GM18507 (cell line): ENCODE results near the gene TNFSF10.
"Not testable (repeated sequence)": the region's sequence is repeated elsewhere in the genome, so short reads cannot be mapped to it uniquely, and the experiment has no call there.

ENCODE experiments used
- DNase-seq: peaks from one replicate; pipeline ENCODE4 v3.0.0; 2011; ENCODE audit warnings: low read depth; ENCODE audit not compliant: insufficient read length; ENCODE audit errors: extremely low spot score
- FAIRE-seq: peaks from 2 replicates; lab custom pipeline; 2011; peaks lifted over from hg19 to GRCh38; lab: Jason Lieb, UNC

Gene TNFSF10

DNA sequence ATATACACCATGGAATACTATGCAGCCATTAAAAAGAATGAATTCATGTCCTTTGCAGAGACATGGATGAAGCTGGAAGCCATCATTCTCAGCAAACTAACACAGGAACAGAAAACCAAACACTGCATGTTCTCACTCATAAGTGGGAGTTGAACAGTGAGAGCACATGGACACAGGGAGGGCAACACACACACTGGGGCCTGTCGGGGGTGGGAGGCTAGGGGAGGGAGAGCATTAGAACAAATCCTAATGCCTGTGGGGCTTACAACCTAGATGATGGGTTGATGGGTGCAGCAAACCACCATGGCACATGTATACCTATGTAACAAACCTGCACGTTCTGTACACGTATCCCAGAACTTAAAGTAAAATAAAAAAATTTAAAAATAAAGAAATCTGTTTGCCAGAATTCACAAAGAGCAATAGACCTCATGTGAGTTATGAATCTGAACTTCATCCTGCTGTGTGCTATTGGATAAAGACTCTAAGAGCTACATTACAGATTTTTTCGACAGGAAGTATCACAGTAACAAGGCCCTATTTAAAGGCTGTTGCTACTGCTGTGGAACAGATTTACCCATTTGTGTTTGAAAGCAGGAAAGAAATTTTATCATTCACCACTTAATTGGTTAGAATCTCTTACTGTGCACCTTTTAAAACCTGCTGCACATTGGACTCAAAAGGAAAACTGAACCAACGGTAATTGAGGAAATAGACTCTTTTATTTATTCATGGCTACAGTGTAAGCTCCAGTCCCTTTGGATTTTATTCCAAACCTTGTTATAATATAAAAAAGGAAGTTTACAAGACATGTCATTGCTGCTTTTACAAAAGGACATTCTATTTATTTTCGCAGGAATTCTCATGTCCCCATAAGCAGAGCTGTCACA is 1.1 kb downstream of the TNFSF10 start:
- not testable (repeated sequence) for DNase-seq
- FAIRE-seq = peak; percentile 9

DNA sequence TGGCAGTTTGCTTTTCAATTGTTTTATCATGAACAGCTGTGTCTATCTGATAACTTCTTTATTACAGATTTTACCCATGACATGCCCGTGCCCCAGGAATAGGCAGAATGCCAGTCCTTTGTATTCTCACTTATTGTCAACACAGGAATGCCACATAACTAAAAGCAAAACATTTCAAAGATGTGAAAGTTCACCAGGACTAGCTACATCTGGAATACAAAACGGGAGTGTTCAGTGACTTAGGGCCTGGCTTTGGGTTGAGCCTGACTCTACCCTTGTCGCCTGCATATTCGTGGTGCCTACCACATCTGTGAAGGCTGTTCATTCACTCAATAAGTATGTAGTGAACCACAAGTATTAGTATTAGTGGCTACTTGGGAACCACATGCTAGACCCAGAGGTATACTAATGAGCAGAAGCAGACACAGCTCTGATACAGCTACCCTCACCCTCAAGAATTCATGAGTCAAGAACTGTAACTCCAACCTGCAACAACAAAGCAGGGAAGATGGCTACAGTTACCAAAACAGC is 2.9 kb downstream of the TNFSF10 start:
- FAIRE-seq = peak; percentile 59

GRCh38 chr3:172519740-172520139 is 3.5 kb downstream of the TNFSF10 start:
- no peak for FAIRE-seq
- no peak for DNase-seq

More for the DNA sequence above, 2.9 kb downstream of the TNFSF10 start:
- no peak for DNase-seq

DNA sequence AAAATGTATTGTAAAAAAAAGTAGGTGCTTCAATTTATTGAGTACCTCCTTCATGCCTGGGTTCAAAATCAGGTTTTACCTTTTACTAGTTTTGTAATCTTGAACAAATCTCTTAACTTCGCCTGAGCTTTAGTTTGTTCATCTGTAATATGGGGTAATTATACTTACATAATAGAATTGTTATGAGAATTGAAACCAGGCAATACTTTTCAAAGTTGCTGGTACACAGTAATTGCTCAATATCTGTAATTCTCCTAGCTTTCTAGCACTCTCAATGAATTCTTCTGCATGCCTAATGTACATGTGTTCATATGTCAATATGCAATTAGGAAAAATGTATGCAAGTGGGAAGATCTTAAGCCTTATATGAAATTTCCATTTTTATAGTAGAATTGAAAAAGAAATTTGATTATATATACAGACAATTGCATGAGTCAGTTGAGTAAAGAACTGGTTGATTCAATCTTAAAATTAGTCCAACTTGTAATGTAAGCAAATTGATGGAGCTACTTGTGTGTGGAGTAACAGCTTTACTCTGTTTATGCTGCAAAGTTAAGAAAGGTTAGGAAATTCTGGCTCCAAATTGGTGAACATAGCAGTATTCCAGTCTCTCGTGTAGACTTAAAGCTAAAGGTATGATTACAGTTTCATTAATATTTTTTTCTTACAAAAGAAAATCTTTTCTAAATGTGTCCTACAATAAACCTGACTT is 4.1 kb downstream of the TNFSF10 start:
- no peak for FAIRE-seq
- DNase-seq = no peak

DNA sequence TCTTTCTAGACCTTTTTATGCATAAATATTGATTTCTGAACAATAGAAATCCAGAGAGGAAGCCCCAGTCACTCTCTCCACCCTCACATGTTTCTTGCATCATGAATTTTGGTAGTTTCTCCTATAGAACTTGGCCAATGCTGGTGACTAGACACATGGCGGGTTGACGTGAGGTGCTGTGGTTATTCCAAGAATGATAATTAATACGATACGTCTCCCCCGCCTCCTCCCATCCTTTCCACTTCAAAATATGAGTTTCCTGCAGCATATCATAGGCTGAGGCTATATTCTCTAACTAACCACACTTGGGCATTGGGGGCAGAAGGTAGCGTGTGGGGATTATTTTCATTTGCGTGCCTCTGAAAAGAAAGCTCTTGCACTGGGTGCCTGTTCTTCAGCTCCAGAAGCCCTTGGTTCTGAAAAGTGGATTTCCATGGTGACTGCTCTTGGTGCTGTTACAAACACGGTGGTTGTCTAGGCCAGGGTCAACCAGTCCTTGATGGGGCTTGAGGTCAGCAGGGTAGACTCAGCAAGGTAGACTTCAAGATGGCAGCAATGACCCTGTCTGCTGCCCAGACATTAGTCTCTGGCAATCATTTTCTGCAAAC is 5.3 kb downstream of the TNFSF10 start:
- FAIRE-seq (no peak), DNase-seq (no peak)

GRCh38 chr3:172516318-172517214 is 6.7 kb downstream of the TNFSF10 start:
- no peak for DNase-seq
- peak; percentile 67 for FAIRE-seq

DNA sequence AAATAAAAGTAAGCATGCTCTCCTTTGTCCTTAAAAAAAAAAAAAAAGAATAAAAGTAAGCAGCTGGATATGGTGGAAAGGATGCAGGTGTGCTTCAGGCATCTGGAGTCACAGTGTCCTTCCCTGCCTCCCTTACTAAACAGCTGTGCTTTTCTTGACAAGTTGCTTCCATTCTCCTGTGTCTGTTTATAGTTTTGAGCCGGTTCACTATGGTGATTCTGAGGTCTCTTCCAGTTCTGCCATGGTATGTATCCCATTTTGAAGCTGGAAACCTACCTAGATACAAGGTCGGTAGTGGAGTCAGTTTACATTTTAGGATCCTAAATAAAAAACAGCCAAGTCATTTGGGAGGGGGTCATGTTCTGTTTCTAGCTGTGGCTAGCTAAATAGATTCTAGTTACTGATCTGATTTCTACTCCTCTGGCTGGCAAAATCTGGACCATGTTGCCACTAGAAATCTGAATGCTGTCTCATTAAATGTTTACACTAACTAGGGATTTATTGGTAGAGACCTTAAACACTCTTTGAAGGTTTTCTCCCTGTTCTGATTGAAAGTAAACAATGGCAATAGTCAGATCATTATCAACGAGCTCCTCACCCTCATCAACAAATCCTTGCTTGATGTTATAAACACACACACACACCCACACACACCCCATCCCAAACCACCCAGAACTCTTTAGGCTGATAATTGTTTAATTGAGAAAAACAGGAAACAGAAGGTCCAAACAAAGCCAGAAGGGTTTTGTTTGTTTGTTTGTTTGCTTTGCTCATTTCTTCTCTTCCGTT is 7.9 kb downstream of the TNFSF10 start:
- no peak for DNase-seq
- FAIRE-seq = peak; percentile 67

GRCh38 chr3:172514678-172515077 is 8.6 kb downstream of the TNFSF10 start:
- FAIRE-seq = no peak

GRCh38 chr3:172513488-172513887 is 9.7 kb downstream of the TNFSF10 start:
- FAIRE-seq = peak; percentile 76
- no peak for DNase-seq

More at GRCh38 chr3:172514678-172515077, 8.6 kb downstream of the TNFSF10 start:
- DNase-seq = no peak

- no peak for DNase-seq
- FAIRE-seq = peak; percentile 86
These were observed 11.2 kb downstream of the TNFSF10 start for GRCh38 chr3:172511783-172512762.

DNA sequence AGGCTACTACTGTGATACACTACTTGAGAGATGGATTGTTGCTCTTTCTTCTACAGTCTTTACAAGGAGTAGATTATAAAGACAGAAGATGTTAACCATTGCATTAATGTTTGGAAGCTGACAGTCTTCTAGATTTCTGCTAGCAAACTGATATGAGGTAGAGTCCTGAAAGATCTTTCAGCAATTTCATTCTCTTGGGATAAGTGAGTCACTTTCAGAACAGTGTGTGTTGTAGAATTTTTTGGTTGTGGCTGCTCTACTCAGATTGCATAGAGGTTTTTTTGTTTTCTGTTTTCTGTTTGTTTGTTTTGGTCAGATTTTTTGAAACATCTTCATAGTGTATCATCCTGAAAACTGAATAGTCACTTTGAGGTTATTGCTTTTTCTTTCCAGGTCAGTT is 17.1 kb downstream of the TNFSF10 start:
- DNase-seq = no peak

DNA sequence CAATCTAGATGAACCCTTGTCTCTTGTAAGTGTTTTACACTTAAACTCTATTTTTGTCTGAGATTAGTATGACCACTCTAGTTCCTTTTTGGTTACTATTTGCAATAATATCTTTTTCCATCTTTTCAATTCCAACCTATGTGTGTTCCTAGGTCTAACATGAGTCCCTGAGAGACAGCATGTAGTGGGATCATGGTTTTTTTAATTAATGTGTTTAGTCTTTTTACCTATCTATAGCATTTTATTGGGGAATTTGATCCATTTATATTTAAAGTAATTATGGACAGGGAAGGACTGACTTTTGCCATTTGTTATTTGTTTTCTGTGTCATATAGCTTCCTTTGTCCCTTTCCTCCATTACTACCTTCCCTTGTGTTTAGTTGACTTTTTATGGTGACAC is 21.7 kb downstream of the TNFSF10 start:
- no peak for DNase-seq
- FAIRE-seq = no peak

More for the DNA sequence above, 17.1 kb downstream of the TNFSF10 start:
- no peak for FAIRE-seq

DNA sequence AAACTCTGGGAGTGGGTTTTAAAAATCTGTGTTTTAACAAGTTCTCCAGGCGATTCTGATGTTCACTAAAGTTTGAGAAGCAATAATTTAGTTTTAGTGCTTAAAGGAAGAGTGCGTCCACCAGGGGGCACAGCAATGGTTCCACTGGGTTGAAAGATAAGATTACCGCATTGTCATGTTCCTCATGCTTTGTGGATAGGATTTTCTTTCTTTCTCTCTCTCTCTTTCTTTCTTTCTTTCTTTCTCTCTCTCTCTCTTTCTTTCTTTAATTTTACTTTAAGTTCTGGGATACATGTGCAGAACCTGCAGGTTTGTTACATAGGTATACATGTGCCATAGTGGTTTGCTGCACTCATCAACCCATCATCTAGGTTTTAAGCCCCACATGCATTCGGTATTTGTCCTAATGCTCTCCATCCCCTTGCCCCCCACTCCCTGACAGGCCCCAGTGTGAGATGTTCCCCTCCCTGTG is 33.0 kb downstream of the TNFSF10 start:
- FAIRE-seq = peak; percentile 93
- DNase-seq = not testable (repeated sequence)

- DNase-seq (no peak), FAIRE-seq (peak; percentile 15)
These were observed 45.1 kb downstream of the TNFSF10 start for GRCh38 chr3:172478116-172478515.

DNA sequence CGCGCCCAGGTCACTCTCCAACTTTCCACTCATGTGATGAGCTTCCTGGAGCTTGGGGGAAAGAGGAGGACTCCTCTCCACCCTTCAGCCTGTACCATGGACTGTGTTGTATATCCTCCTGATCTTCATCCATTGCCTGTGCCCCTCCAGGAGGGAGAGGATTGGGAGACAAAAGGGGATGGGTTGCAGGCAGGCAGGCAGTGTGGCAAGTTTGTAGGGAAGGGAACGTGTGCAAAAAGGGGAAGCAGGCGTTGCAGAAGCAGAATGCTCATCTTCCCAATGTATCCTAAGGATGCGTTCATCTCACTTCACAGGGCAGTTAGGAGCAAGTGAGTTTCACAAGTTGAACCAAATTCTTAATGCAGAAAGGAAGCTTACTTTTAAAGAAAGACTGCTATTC is 46.9 kb downstream of the TNFSF10 start:
- FAIRE-seq (no peak), DNase-seq (no peak)

DNA sequence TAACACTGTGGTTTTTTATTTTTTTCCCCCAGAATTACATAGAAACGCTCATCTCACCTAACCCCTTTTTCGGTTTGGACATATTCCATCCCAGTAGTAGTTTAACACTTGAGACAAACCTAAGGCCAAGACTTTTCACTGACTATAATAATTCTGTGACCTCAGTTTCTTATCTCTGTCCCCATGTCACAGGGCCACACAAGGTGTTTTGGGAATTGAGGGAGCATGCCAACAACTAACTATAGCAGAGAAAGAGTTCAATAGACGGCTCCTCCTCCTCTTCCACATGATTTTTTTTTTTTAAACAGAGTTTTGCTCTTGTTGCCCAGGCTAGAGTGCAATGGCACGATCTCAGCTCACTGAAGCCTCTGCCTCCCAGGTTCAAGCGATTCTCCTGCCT is 47.5 kb downstream of the TNFSF10 start:
- no peak for FAIRE-seq

DNA sequence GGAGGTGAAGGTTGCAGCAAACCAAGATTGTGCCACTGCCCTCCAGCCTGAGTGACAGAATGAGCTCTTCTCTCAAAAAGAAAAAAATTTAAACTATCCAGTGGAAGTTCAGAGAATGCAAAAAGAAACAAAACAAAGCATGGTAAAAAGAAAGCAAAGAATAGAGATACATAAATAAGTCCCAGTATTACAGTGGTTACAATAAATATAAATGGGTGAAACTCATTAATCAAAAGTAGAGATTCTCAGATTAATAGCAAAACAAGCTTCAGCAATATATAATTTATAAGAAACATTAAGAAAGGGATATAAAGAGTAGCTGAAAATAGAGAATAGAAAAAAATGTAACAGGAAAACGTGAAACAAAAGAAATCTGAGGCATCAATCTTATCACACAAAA is 51.3 kb downstream of the TNFSF10 start:
- FAIRE-seq (no peak), DNase-seq (no peak)

More for the DNA sequence above, 47.5 kb downstream of the TNFSF10 start:
- DNase-seq = no peak
